HUES48 (cell line): ENCODE results near the gene HOXB2.

ENCODE experiments used
- H3K27ac ChIP-seq: one replicate; pipeline ENCODE4 v1.7.0; 2013; ENCODE audit warnings: low read depth, low read length, inconsistent platforms
- H3K27me3 ChIP-seq: 2 replicates; pipeline ENCODE4 v1.6.1; 2013; ENCODE audit warnings: mild to moderate bottlenecking, low read length; ENCODE audit not compliant: control insufficient read depth, insufficient read depth
- H3K36me3 ChIP-seq: 2 replicates; pipeline ENCODE4 v1.6.1; 2013; ENCODE audit warnings: low read length; ENCODE audit not compliant: control insufficient read depth, insufficient read depth
- H3K4me1 ChIP-seq: 2 replicates; pipeline ENCODE4 v1.6.1; 2013; ENCODE audit warnings: mild to moderate bottlenecking, low read length; ENCODE audit not compliant: control insufficient read depth, insufficient read depth
- H3K4me3 ChIP-seq: 2 replicates; pipeline ENCODE4 v1.5.1; 2013; ENCODE audit warnings: mild to moderate bottlenecking, low read depth, low read length
- H3K9ac ChIP-seq: 2 replicates; pipeline ENCODE4 v1.6.1; 2013; ENCODE audit warnings: mild to moderate bottlenecking, low read depth, low read length, moderate library complexity
- H3K9me3 ChIP-seq: 2 replicates; pipeline ENCODE4 v1.6.1; 2013; ENCODE audit warnings: low read length; ENCODE audit not compliant: control insufficient read depth, insufficient read depth

The HOXB2 gene

GRCh38 chr17:48556229-48556575 lies 11.3 kb upstream of the HOXB2 start:
- H3K36me3 ChIP-seq = no peaks in the 10 kb centered on the region
- no peak overlapping the region for H3K27ac ChIP-seq
- no peak overlapping the region for H3K9ac ChIP-seq
- peaks cover 100% of the 10 kb centered on the region for H3K27me3 ChIP-seq
- H3K9me3 ChIP-seq = no peaks in the 10 kb centered on the region
- peaks cover 11% of the 10 kb centered on the region; the same call in 1 of the 2 replicates for H3K4me1 ChIP-seq
- H3K4me3 ChIP-seq = no peak overlapping the region

- H3K27me3 ChIP-seq = peaks cover 100% of the 10 kb centered on the region
- no peak overlapping the region for H3K27ac ChIP-seq
- H3K4me3 ChIP-seq = no peak overlapping the region
- H3K36me3 ChIP-seq = no peaks in the 10 kb centered on the region
- H3K9ac ChIP-seq = no peak overlapping the region
- H3K9me3 ChIP-seq = no peaks in the 10 kb centered on the region
- H3K4me1 ChIP-seq = peaks cover 14% of the 10 kb centered on the region; the same call in 1 of the 2 replicates
Measured at GRCh38 chr17:48555258-48556228, 10.6 kb upstream of the HOXB2 start.

GRCh38 chr17:48554412-48555257 lies 9.7 kb upstream of the HOXB2 start:
- Histone ChIP-seq H3K27ac (no peak overlapping the region), H3K9me3 (no peaks in the 10 kb centered on the region), H3K9ac (no peak overlapping the region), H3K36me3 (no peaks in the 10 kb centered on the region), H3K4me1 (peaks cover 20% of the 10 kb centered on the region), H3K27me3 (peaks cover 100% of the 10 kb centered on the region), H3K4me3 (peak overlapping the region; percentile 38)

- Histone ChIP-seq H3K27ac (no peak overlapping the region), H3K9ac (no peak overlapping the region), H3K36me3 (no peaks in the 10 kb centered on the region), H3K9me3 (no peaks in the 10 kb centered on the region), H3K27me3 (peaks cover 100% of the 10 kb centered on the region), H3K4me3 (no peak overlapping the region), H3K4me1 (peaks cover 23% of the 10 kb centered on the region)
Measured at GRCh38 chr17:48553826-48554225, 8.9 kb upstream of the HOXB2 start.

GRCh38 chr17:48553190-48553547 lies 8.3 kb upstream of the HOXB2 start:
- Histone ChIP-seq H3K27me3 (peaks cover 100% of the 10 kb centered on the region), H3K9ac (no peak overlapping the region), H3K4me1 (peaks cover 28% of the 10 kb centered on the region), H3K4me3 (no peak overlapping the region), H3K36me3 (no peaks in the 10 kb centered on the region), H3K27ac (no peak overlapping the region), H3K9me3 (no peaks in the 10 kb centered on the region)

GRCh38 chr17:48552466-48553189 lies 7.7 kb upstream of the HOXB2 start:
- Histone ChIP-seq H3K27ac (no peak overlapping the region), H3K36me3 (no peaks in the 10 kb centered on the region), H3K4me3 (no peak overlapping the region), H3K4me1 (peaks cover 33% of the 10 kb centered on the region), H3K9ac (no peak overlapping the region), H3K9me3 (no peaks in the 10 kb centered on the region), H3K27me3 (peaks cover 100% of the 10 kb centered on the region)

GRCh38 chr17:48551596-48552465 lies 6.9 kb upstream of the HOXB2 start:
- Histone ChIP-seq H3K9ac (no peak overlapping the region), H3K9me3 (no peaks in the 10 kb centered on the region), H3K4me1 (peaks cover 41% of the 10 kb centered on the region), H3K4me3 (no peak overlapping the region), H3K27me3 (peaks cover 100% of the 10 kb centered on the region), H3K36me3 (no peaks in the 10 kb centered on the region), H3K27ac (no peak overlapping the region)

GRCh38 chr17:48551214-48551555 lies 6.3 kb upstream of the HOXB2 start:
- H3K9me3 ChIP-seq = no peaks in the 10 kb centered on the region
- H3K4me1 ChIP-seq = peaks cover 46% of the 10 kb centered on the region
- H3K4me3 ChIP-seq = no peak overlapping the region
- no peak overlapping the region for H3K27ac ChIP-seq
- no peaks in the 10 kb centered on the region for H3K36me3 ChIP-seq
- peaks cover 100% of the 10 kb centered on the region for H3K27me3 ChIP-seq
- no peak overlapping the region for H3K9ac ChIP-seq

- H3K4me1 ChIP-seq = peaks cover 46% of the 10 kb centered on the region
- H3K27ac ChIP-seq = no peak overlapping the region
- H3K4me3 ChIP-seq = 0 out of 2 replicates have a peak overlapping the region, but pooled peaks have one; percentile 19
- H3K27me3 ChIP-seq = peaks cover 100% of the 10 kb centered on the region
- H3K9ac ChIP-seq = no peak overlapping the region
- H3K9me3 ChIP-seq = no peaks in the 10 kb centered on the region
- no peaks in the 10 kb centered on the region for H3K36me3 ChIP-seq
Measured at GRCh38 chr17:48550502-48551213, 5.7 kb upstream of the HOXB2 start.
